ENCODE data around the gene TACSTD2.
"Not testable (repeated sequence)": the region's sequence is repeated elsewhere in the genome, so short reads cannot be mapped to it uniquely, and the experiment has no call there.

TACSTD2 gene

DNA sequence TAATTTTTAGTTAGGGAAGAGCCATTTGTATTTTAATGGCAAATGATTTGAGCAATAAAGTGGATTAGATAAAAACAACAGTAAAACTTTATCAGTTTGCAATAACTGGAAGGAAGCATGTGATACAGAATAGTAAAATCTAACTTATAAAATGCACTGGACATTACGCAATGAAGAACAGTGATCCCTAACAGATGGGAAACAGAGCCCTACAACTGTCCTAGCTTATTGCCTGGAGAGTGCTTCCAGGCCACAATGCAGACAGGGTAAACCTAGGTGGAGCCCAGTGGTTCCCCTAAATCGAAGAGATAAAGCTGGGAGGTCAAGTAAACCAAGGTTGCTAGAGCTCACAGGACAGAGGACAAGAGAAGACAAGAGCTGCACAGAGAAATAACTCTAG, 37.5 kb downstream of the TACSTD2 start:
- no peaks in the 10 kb centered on the region for H3K27me3 ChIP-seq (ENCODE audit: control insufficient read depth, insufficient read depth, low read length)
- no peak overlapping the region for H3K27ac ChIP-seq (ENCODE audit: low read depth, low read length)
- H3K4me3 ChIP-seq (ENCODE audit: low read depth, low read length): no peak overlapping the region
- no peak overlapping the region for H3K9ac ChIP-seq (ENCODE audit: low read depth, low read length)
- no peaks in the 10 kb centered on the region for H3K9me3 ChIP-seq (ENCODE audit: control insufficient read depth, insufficient read depth, low read length)
- no peaks in the 10 kb centered on the region for H3K36me3 ChIP-seq (ENCODE audit: control insufficient read depth, insufficient read depth, low read length)
- H3K4me1 ChIP-seq (ENCODE audit: control insufficient read depth, insufficient read depth, low read length): no peaks in the 10 kb centered on the region

DNA sequence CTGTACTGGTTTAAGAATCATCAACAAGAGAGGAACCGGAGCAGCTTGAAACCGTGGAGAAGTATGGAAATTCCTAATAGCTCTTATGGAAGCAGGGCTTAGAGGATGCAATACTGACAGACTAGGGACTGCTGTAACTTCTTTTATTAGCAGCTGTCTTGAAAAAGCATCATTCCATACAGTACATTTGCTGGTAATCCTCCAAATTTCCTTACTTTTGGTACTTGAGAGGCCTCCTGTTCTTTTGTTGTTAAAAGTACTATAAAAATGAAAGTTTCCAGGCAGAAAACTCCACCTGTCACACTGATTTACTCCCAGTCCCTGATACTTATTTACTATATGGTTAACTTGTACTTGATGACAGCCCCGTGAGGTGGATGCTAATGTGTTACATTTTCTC, 38.2 kb downstream of the TACSTD2 start:
- Histone ChIP-seq H3K27ac (ENCODE audit: low read depth, low read length) (no peak overlapping the region), H3K27me3 (ENCODE audit: control insufficient read depth, insufficient read depth, low read length) (no peaks in the 10 kb centered on the region), H3K4me1 (ENCODE audit: control insufficient read depth, insufficient read depth, low read length) (no peaks in the 10 kb centered on the region), H3K9ac (ENCODE audit: low read depth, low read length) (no peak overlapping the region), H3K4me3 (ENCODE audit: low read depth, low read length) (no peak overlapping the region), H3K36me3 (ENCODE audit: control insufficient read depth, insufficient read depth, low read length) (no peaks in the 10 kb centered on the region), H3K9me3 (ENCODE audit: control insufficient read depth, insufficient read depth, low read length) (no peaks in the 10 kb centered on the region)

DNA sequence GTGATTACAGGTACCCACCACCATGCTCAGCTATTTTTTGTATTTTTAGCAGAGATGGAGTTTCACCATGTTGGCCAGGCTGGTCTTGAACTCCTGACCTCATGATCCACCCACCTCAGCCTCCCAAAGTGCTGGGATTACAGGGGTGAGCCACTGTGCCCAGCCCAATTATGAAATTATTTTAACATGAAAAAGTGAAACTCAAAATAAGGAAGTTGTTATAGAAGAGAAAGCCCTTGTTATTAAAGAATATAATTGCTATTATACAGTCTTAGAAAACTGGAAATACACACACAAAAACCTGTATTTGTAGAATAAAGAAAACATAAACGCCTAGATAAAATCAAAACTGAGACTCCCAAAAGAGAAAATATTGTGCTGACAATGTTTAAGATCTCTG, 45.2 kb downstream of the TACSTD2 start:
- not testable (repeated sequence) for H3K4me1 ChIP-seq (ENCODE audit: control insufficient read depth, insufficient read depth, low read length); H3K9me3 ChIP-seq (ENCODE audit: control insufficient read depth, insufficient read depth, low read length); H3K9ac ChIP-seq (ENCODE audit: low read depth, low read length); H3K4me3 ChIP-seq (ENCODE audit: low read depth, low read length); H3K27me3 ChIP-seq (ENCODE audit: control insufficient read depth, insufficient read depth, low read length); H3K36me3 ChIP-seq (ENCODE audit: control insufficient read depth, insufficient read depth, low read length); H3K27ac ChIP-seq (ENCODE audit: low read depth, low read length)

DNA sequence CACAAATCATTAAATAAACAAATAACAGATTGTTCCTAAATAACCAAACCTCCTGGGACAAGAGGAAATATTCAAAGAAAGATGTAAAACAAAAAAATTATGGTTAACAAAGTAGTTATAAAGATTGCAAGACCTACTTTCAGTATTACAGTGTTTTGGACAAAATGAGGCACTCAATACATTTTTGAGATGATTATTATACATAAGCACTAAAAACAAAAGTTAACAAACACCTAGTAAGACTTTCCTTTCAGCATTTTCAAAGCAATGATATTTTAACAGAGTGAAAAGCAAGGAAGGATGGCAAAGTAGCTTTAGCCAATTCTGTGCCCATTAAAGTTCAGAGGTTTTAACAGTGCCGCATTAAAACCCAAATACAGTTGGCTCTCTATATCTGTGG, 47.8 kb downstream of the TACSTD2 start:
- no peak overlapping the region for H3K4me3 ChIP-seq (ENCODE audit: low read depth, low read length)
- no peak overlapping the region for H3K9ac ChIP-seq (ENCODE audit: low read depth, low read length)
- no peak overlapping the region for H3K27ac ChIP-seq (ENCODE audit: low read depth, low read length)
- no peaks in the 10 kb centered on the region for H3K4me1 ChIP-seq (ENCODE audit: control insufficient read depth, insufficient read depth, low read length)
- no peaks in the 10 kb centered on the region for H3K27me3 ChIP-seq (ENCODE audit: control insufficient read depth, insufficient read depth, low read length)
- H3K36me3 ChIP-seq (ENCODE audit: control insufficient read depth, insufficient read depth, low read length): 0 out of 2 replicates have a peak, but pooled peaks cover 3% of the 10 kb centered on the region
- no peaks in the 10 kb centered on the region for H3K9me3 ChIP-seq (ENCODE audit: control insufficient read depth, insufficient read depth, low read length)

DNA sequence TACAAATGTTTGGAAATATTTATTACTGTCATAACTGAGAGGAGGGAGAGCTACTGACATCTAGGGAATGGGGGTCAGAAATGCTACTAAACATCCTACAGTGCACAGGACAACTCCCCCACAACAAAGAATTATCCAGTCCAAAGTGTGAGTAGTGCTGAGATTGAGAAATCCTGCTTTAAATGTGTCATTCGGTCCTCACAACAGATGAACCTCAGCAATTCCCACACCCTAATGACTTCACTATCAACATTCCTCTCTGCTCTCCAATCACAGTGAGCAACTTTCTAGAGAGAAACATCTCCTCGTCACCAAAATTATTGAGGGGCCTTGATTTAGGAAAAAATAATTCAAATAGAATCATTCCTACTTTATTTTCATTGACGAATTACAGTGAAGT, 48.5 kb downstream of the TACSTD2 start:
- no peaks in the 10 kb centered on the region for H3K4me1 ChIP-seq (ENCODE audit: control insufficient read depth, insufficient read depth, low read length)
- no peaks in the 10 kb centered on the region for H3K9me3 ChIP-seq (ENCODE audit: control insufficient read depth, insufficient read depth, low read length)
- H3K27ac ChIP-seq (ENCODE audit: low read depth, low read length): no peak overlapping the region
- no peak overlapping the region for H3K4me3 ChIP-seq (ENCODE audit: low read depth, low read length)
- no peak overlapping the region for H3K9ac ChIP-seq (ENCODE audit: low read depth, low read length)
- 0 out of 2 replicates have a peak, but pooled peaks cover 3% of the 10 kb centered on the region for H3K36me3 ChIP-seq (ENCODE audit: control insufficient read depth, insufficient read depth, low read length)
- H3K27me3 ChIP-seq (ENCODE audit: control insufficient read depth, insufficient read depth, low read length): no peaks in the 10 kb centered on the region
